ENCODE data around the gene CUBN. TPM values are rescaled to one million over a fixed set of nuclear protein-coding genes. Genes with fewer than 3 reads are reported as not detected.

CUBN gene
- total and polyA plus RNA-seq, 9 of the 15 experiments (the other 6 are each of a cell fraction or from before 2014, with no cell fraction given): 0.04 to 0.33 (median 0.09) TPM

GRCh38 chr10:16944986-16945385 lies 184.6 kb downstream of the CUBN start:
- Histone ChIP-seq H3K27me3 (ENCODE audit: control insufficient read depth in 2 of 2, insufficient read depth in 2 of 2, low read length in 2 of 2) (no peaks in the 10 kb centered on the region), H3K9me3 (replicated peaks; ENCODE audit: control insufficient read depth, insufficient read depth, low read depth, low read length) (no peaks in the 10 kb centered on the region), H3K9me1 (ENCODE audit: control insufficient read depth, insufficient read depth, low read length) (no peaks in the 10 kb centered on the region), H3K79me2 (ENCODE audit: control insufficient read depth, insufficient read depth, low read length) (no peaks in the 10 kb centered on the region), H3K27ac (ENCODE audit: extremely low read depth, low read depth, low read length) (no peak overlapping the region), H3K36me3 (ENCODE audit: control insufficient read depth, insufficient read depth, low read length) (no peaks in the 10 kb centered on the region), H2AFZ (ENCODE audit: low read depth, low read length) (no peak overlapping the region), H3K4me2 (ENCODE audit: insufficient read depth, low read length) (no peak overlapping the region), H4K20me1 (replicated peaks; ENCODE audit: control insufficient read depth, insufficient read depth, low read length) (no peaks in the 10 kb centered on the region), H3K9ac (ENCODE audit: insufficient read depth in 1 of 2, low read depth in 2 of 2, low read length in 2 of 2) (no peak overlapping the region), H3K4me3 (no peak overlapping the region), H3K4me1 (replicated peaks in 1 of 2; ENCODE audit: control insufficient read depth in 2 of 2, insufficient read depth in 2 of 2, low read length in 2 of 2) (peaks cover 0 to 7% of the 10 kb centered on the region in 2 experiments; a peak in 2 of 5 replicates)
- FAIRE-seq (no peak), DNase-seq (ENCODE audit: extremely low read depth in 1 of 4, low spot score in 3 of 4) (peak in 1 of 4 experiments; percentile 14), ATAC-seq (no peak)
- CTCF ChIA-PET (ENCODE audit: low intra/inter-chr PET ratio): no interaction called here
- BruUV-seq (replicated peaks): no TSS peak
- POLR2A ChIA-PET: interaction anchor here (0.7 to 1.5 kb wide), 2 partner anchors 14 to 294 kb away, joined by 3 read pairs; no protein-coding TSS in a partner anchor
- TF ChIP-seq EP300 (IDR thresholded peaks at IDR 0.05; ENCODE audit: low read length): 0 out of 2 replicates have a peak, but pooled peaks have one; percentile 2
- peak; percentile 47; the same call in 1 of the 2 replicates for TF ChIP-seq TEAD4 (IDR thresholded peaks at IDR 0.05; ENCODE audit: low read length)
- TF ChIP-seq TEAD4 (CRISPR knock-in tag; IDR thresholded peaks at IDR 0.05; ENCODE audit: borderline replicate concordance): no peak
- 0 out of 2 replicates have a peak, but pooled peaks have one; percentile 20 for TF ChIP-seq RFX1 (IDR thresholded peaks at IDR 0.05)
- no peak for TF ChIP-seq DIDO1 (tag; IDR thresholded peaks at IDR 0.05; ENCODE audit: low read depth)
- 48% methylated on average over 1 of the region's 1 CpG for WGBS (ENCODE audit: insufficient coverage, low coverage, missing lambda C conversion rate)
- intact Hi-C loops (cut with micrococcal nuclease): no loop called here
- in situ Hi-C loops (cut with MboI): no loop called here

- FAIRE-seq (no peak), ATAC-seq (no peak), DNase-seq (ENCODE audit: extremely low read depth in 1 of 4, low spot score in 3 of 4) (no peak)
- H3K4me3 ChIP-seq: no peak overlapping the region
- peak overlapping the region; percentile 41; the same call in 1 of the 2 replicates for H2AFZ ChIP-seq (ENCODE audit: low read depth, low read length)
- no peaks in the 10 kb centered on the region for H3K36me3 ChIP-seq (ENCODE audit: control insufficient read depth, insufficient read depth, low read length)
- in situ Hi-C loops (cut with MboI): no loop called here
- no peak overlapping the region for H3K4me2 ChIP-seq (ENCODE audit: insufficient read depth, low read length)
- H3K9me3 ChIP-seq (replicated peaks; ENCODE audit: control insufficient read depth, insufficient read depth, low read depth, low read length): no peaks in the 10 kb centered on the region
- peaks cover 0 to 7% of the 10 kb centered on the region in 2 experiments; a peak in 2 of 5 replicates for H3K4me1 ChIP-seq (replicated peaks in 1 of 2; ENCODE audit: control insufficient read depth in 2 of 2, insufficient read depth in 2 of 2, low read length in 2 of 2)
- no peaks in the 10 kb centered on the region for H3K79me2 ChIP-seq (ENCODE audit: control insufficient read depth, insufficient read depth, low read length)
- 45% methylated on average over 4 of the region's 4 CpGs for WGBS (ENCODE audit: insufficient coverage, low coverage, missing lambda C conversion rate)
- POLR2A ChIA-PET: interaction anchor here (0.7 to 1.5 kb wide), 2 partner anchors 15 to 293 kb away, joined by 3 read pairs; no protein-coding TSS in a partner anchor
- CTCF ChIA-PET (ENCODE audit: low intra/inter-chr PET ratio): no interaction called here
- no peak overlapping the region for H3K9ac ChIP-seq (ENCODE audit: insufficient read depth in 1 of 2, low read depth in 2 of 2, low read length in 2 of 2)
- no peak overlapping the region for H3K27ac ChIP-seq (ENCODE audit: extremely low read depth, low read depth, low read length)
- BruUV-seq (replicated peaks): no TSS peak
- intact Hi-C loops (cut with micrococcal nuclease): no loop called here
- H3K27me3 ChIP-seq (ENCODE audit: control insufficient read depth in 2 of 2, insufficient read depth in 2 of 2, low read length in 2 of 2): no peaks in the 10 kb centered on the region
- H3K9me1 ChIP-seq (ENCODE audit: control insufficient read depth, insufficient read depth, low read length): no peaks in the 10 kb centered on the region
- H4K20me1 ChIP-seq (replicated peaks; ENCODE audit: control insufficient read depth, insufficient read depth, low read length): no peaks in the 10 kb centered on the region
- TF ChIP-seq MAFF (IDR thresholded peaks at IDR 0.05; ENCODE audit: low read length): peak; percentile 57
- TF ChIP-seq SAFB2 (IDR thresholded peaks at IDR 0.05; ENCODE audit: borderline replicate concordance, low read depth, low read length, severe bottlenecking): no peak
- TF ChIP-seq ZNF780A (CRISPR knock-in tag; IDR thresholded peaks at IDR 0.05): no peak
- TF ChIP-seq NFE2L1 (tag; IDR thresholded peaks at IDR 0.05; ENCODE audit: borderline replicate concordance, low read depth): peak; percentile 38; the same call in 1 of the 2 replicates
- no peak for TF ChIP-seq BRCA1 (IDR thresholded peaks at IDR 0.05)
- TF ChIP-seq BRCA1 (CRISPR knock-in tag; IDR thresholded peaks at IDR 0.05): no peak
- TF ChIP-seq ZNF239 (CRISPR knock-in tag; IDR thresholded peaks at IDR 0.05): no peak
- no peak for TF ChIP-seq HNRNPK (IDR thresholded peaks at IDR 0.05; ENCODE audit: low read depth, low read length, poor library complexity, severe bottlenecking)
- TF ChIP-seq ZNF316 (IDR thresholded peaks at IDR 0.05): peak; percentile 81
- TF ChIP-seq BCOR (IDR thresholded peaks at IDR 0.05): no peak
- TF ChIP-seq FOS (IDR thresholded peaks at IDR 0.05; ENCODE audit: extremely low read depth, insufficient read length): no peak
- TF ChIP-seq PHB2 (IDR thresholded peaks at IDR 0.05; ENCODE audit: low read depth): no peak
- TF ChIP-seq, protein P1, sequence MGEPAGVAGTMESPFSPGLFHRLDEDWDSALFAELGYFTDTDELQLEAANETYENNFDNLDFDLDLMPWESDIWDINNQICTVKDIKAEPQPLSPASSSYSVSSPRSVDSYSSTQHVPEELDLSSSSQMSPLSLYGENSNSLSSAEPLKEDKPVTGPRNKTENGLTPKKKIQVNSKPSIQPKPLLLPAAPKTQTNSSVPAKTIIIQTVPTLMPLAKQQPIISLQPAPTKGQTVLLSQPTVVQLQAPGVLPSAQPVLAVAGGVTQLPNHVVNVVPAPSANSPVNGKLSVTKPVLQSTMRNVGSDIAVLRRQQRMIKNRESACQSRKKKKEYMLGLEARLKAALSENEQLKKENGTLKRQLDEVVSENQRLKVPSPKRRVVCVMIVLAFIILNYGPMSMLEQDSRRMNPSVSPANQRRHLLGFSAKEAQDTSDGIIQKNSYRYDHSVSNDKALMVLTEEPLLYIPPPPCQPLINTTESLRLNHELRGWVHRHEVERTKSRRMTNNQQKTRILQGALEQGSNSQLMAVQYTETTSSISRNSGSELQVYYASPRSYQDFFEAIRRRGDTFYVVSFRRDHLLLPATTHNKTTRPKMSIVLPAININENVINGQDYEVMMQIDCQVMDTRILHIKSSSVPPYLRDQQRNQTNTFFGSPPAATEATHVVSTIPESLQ (CRISPR knock-in tag; IDR thresholded peaks at IDR 0.05): no peak
- TF ChIP-seq TRIM28 (IDR thresholded peaks at IDR 0.05): no peak
Observed at GRCh38 chr10:16944402-16944801, 185.2 kb downstream of the CUBN start.

Data from K562 (cell line).